Right lobe of liver (tissue), 6 donors: ENCODE results near the gene DNAJC5. TPM values are rescaled to one million over a fixed set of nuclear protein-coding genes. Genes with fewer than 3 reads are reported as not detected.
"Not testable (repeated sequence)": the region's sequence is repeated elsewhere in the genome, so short reads cannot be mapped to it uniquely, and the experiment has no call there.

Experiments
- ATAC-seq, 4 donors: fragments of 200-7000 bp; cut with Tn5 transposase; one replicate each; pipeline ENCODE4 v1.9.1; 2020; ENCODE audit warnings: mild to moderate bottlenecking in 4 of 4, moderate library complexity in 4 of 4
- DNase-seq, 3 donors: peaks; one replicate each; pipeline ENCODE4 v3.0.0-alpha.2; 2020
- H3K27ac ChIP-seq, 3 donors: fragments of 200-600 bp; one replicate each; pipeline ENCODE4 v1.8.0; 2022
- H3K27me3 ChIP-seq, 2 donors: fragments of 200-600 bp; one replicate each; pipeline ENCODE4 v1.8.0; 2022
- H3K36me3 ChIP-seq, 4 donors: fragments of 200-600 bp; sonication (generic) in 1 of 4; one replicate each; pipeline versions ENCODE4 v1.5.1 to v1.8.0; 2017 to 2022; ENCODE audit warnings: control low read depth in 1 of 4
- H3K4me1 ChIP-seq, 4 donors: fragments of 200-600 bp; sonication (generic) in 1 of 4; one replicate each; pipeline versions ENCODE4 v1.5.1 to v1.8.0; 2017 to 2022; ENCODE audit warnings: control low read depth in 1 of 4
- H3K4me3 ChIP-seq, 3 donors: fragments of 200-600 bp; one replicate each; pipeline ENCODE4 v1.8.0; 2022
- H3K9me3 ChIP-seq, 4 donors: fragments of 200-600 bp; sonication (generic) in 1 of 4; one replicate each; pipeline versions ENCODE4 v1.5.1 to v1.8.0; 2017 to 2022; ENCODE audit warnings: control low read depth in 1 of 4
- CTCF ChIP-seq, 4 donors: fragments of 200-600 bp in 3 of 4; fragments of 450-650 bp in 1 of 4; IDR thresholded peaks; one replicate each; pipeline versions ENCODE4 v1.5.1 to v1.8.0; 2016 to 2022; ENCODE audit warnings: antibody characterized with exemption in 4 of 4, mild to moderate bottlenecking in 2 of 4
- POLR2A ChIP-seq: fragments of 450-650 bp; IDR thresholded peaks from one replicate; pipeline ENCODE4 v1.6.1; 2017; ENCODE audit warnings: antibody characterized with exemption, mild to moderate bottlenecking
- WGBS: methylation state at CpG from one replicate; pipeline ENCODE4 v1.1.6; 2018; ENCODE audit warnings: low coverage, low lambda C conversion rate; ENCODE audit not compliant: insufficient coverage; ENCODE audit errors: missing lambda C conversion rate; 5-methylcytosine and 5-hydroxymethylcytosine counted together
- intact Hi-C, 2 donors: fragments of 100-400 bp; cut with DNase I; formaldehyde crosslinking; loops; one replicate each; pipeline versions ENCODE4 v1.11.2 to v1.14.1; 2022
- total RNA-seq, 6 experiments: library from RNA; depleted of rRNA in 2 of 6; stranded (reverse); fragments of >200 nt in 2 of 6; fragmentation: NEBNext Ultra II Directional in 3 of 6; extraction: Animal tissue kit (Norgen Biotek cat#: 25700) in 3 of 6; gene quantifications; one replicate each; pipeline versions ENCODE4 v1.1.0 to v1.2.4, GENCODE V29; 2016 to 2023
- donor health status: DM: no; HTN: yes; CAD: no.
- donor health status: DM: no; HTN: no; CAD: no.
- donor health status: DM: no; HTN: no; CAD: no.
- donor health status: DM: no; HTN: yes; CAD: no.
- donor health status: DM: no; HTN: yes; CAD: no.

Gene DNAJC5
- total RNA-seq, 6 experiments from 2014 or later, result 10.7 to 26.0 (median 15.1) TPM

GRCh38 chr20:63969838-63970713, 75.2 kb downstream of the DNAJC5 start, which contains the start of gene ZNF512B:
Gene ZNF512B, minus strand, starts transcription at chr20:63969930. Its CDS starts 1,980 bp downstream, at chr20:63967950.
- peak within 1 kb of the TSS; percentile 38 to 74 (median 50) for H3K27ac ChIP-seq
- 0% methylated on average over 3 of the region's 73 CpGs for WGBS
- DNase-seq (peak; percentile 77 to 79 (median 79)), ATAC-seq (peak; percentile 27 to 44 (median 42))
- H3K9me3 ChIP-seq, result no peaks in the 10 kb centered on the region
- peaks cover 0 to 21% (median 7%) of the 10 kb centered on the region in 4 donors for H3K4me1 ChIP-seq
- peaks cover 0 to 16% (median 9%) of the 10 kb centered on the region in 4 donors for H3K36me3 ChIP-seq
- peak within 1 kb of the TSS; percentile 65 to 80 (median 73) for H3K4me3 ChIP-seq
- intact Hi-C loops, result loop anchor here (10.0 kb wide), 2 partner anchors 425 to 435 kb away; partner anchors contain the start of genes PTK6 (in 1 of the 2) and SRMS (in 1 of the 2)
- TF ChIP-seq CTCF (IDR thresholded peaks at IDR 0.05) (no peak), POLR2A (no peak)
- H3K27me3 ChIP-seq, result no peaks in the 10 kb centered on the region

- WGBS, result 92% methylated on average over 5 of the region's 5 CpGs
- peaks cover 0 to 21% (median 7%) of the 10 kb centered on the region in 4 donors for H3K4me1 ChIP-seq
- H3K36me3 ChIP-seq, result peaks cover 0 to 16% (median 9%) of the 10 kb centered on the region in 4 donors
- no peaks in the 10 kb centered on the region for H3K27me3 ChIP-seq
- ATAC-seq, result no peak
- no peaks in the 10 kb centered on the region for H3K9me3 ChIP-seq
- intact Hi-C loops, result loop anchor here (10.0 kb wide), 2 partner anchors 426 to 436 kb away; partner anchors contain the start of genes PTK6 (in 1 of the 2) and SRMS (in 1 of the 2)
- H3K4me3 ChIP-seq, result no peak overlapping the region
- no peak for DNase-seq
- TF ChIP-seq POLR2A (no peak), CTCF (IDR thresholded peaks at IDR 0.05) (no peak)
- no peak overlapping the region for H3K27ac ChIP-seq
Measured at GRCh38 chr20:63970714-63971431, 75.9 kb downstream of the DNAJC5 start.

GRCh38 chr20:63971960-63972311, 77.0 kb downstream of the DNAJC5 start:
- not testable (repeated sequence) for H3K9me3 ChIP-seq, H3K27ac ChIP-seq, DNase-seq, H3K27me3 ChIP-seq, ATAC-seq, H3K4me3 ChIP-seq
- Histone ChIP-seq H3K4me1 (peaks cover 0 to 21% (median 7%) of the 10 kb centered on the region in 4 donors), H3K36me3 (peaks cover 0 to 10% (median 4%) of the 10 kb centered on the region in 4 donors)
- WGBS, result 72% methylated on average over 10 of the region's 10 CpGs
- intact Hi-C loops, result loop anchor here (10.0 kb wide), 2 partner anchors 427 to 437 kb away; partner anchors contain the start of genes PTK6 (in 1 of the 2) and SRMS (in 1 of the 2)

DNA sequence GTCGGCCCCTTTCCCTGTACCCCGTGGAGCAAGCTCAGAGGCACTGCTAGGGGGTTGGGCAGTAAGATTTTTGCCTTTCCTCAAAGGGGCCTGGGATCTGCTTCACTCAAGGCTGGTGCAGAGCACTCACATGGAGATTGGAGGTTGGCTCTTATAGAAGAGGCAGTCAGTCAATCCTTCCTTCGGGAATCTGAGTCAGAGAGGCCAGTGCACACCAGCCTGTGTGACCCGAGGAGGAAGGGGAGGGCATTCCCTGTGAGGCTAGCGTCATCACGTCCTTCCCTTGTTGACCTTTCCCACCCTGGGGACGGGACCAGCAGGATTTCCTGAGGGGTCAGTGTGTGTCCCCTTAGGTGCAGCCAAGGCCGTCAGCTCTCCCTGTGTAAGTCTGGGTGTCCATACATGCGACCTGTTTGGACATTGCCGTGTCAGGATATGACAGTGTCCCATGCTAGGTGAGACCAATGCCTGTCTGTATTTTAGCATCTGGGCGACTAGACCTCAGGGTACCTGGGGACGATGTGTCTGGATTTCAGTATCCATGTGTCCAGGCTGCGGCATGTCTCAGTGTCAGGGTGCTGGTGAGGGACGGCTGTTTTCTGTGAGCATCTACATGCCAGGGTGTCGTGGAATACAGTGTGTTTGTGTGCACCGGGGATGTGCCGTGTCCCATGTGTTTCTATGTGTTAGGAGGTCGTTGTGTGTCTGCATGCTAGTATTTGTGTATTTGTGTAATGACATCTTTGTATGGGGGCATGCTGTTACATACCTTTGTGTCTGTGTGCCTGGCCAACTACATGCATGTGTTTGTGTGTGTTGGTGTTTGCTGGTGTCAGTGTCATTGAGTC, 77.6 kb downstream of the DNAJC5 start:
- WGBS, result 12% methylated on average over 5 of the region's 18 CpGs
- intact Hi-C loops, result loop anchor here (10.0 kb wide), 2 partner anchors 428 to 438 kb away; partner anchors contain the start of genes PTK6 (in 1 of the 2) and SRMS (in 1 of the 2)
- Histone ChIP-seq H3K27me3 (no peaks in the 10 kb centered on the region), H3K4me1 (peaks cover 0 to 21% (median 7%) of the 10 kb centered on the region in 4 donors), H3K36me3 (peaks cover 0 to 5% (median 1%) of the 10 kb centered on the region in 4 donors), H3K4me3 (no peak overlapping the region), H3K27ac (no peak overlapping the region), H3K9me3 (no peaks in the 10 kb centered on the region)
- ATAC-seq, result peak in 3 of 4 donors; percentile 0 to 33 (median 26)
- peak; percentile 40 to 54 (median 49) for DNase-seq
- no peak for TF ChIP-seq POLR2A
- no peak for TF ChIP-seq CTCF (IDR thresholded peaks at IDR 0.05)
